Stimulated activated CD4-positive, alpha-beta T cell treated with anti-CD3 and anti-CD28 coated beads, TNF-alpha, amount 100 ng/mL, for 1 hour (primary cell): Measurements from ENCODE around the gene SAE1.
A peak's percentile ranks its signal among the peaks of the same experiment; 100 is the strongest.

Experiments
- DNase-seq, 3 donors: peaks; one replicate each; pipeline ENCODE4 v3.0.0-alpha.2; 2020; ENCODE audit warnings: low read depth in 3 of 3, low spot score in 1 of 3

Gene SAE1

DNA sequence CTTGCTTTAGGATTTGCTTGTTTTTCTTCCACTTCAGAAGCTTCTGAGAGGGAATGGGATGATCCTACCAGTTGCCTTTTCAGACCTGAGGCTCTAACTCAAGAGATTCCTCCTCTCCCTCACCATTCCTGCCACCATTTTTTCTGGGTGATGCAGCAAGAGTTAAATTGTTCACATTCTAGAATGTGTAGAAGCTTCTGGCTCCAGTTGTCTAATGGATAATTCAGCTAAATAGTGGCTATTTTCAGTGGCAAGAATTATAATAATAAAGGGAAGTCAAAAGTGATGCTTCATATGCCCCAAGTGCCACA, 79.5 kb downstream of the SAE1 start:
- DNase-seq, result no peak

DNA sequence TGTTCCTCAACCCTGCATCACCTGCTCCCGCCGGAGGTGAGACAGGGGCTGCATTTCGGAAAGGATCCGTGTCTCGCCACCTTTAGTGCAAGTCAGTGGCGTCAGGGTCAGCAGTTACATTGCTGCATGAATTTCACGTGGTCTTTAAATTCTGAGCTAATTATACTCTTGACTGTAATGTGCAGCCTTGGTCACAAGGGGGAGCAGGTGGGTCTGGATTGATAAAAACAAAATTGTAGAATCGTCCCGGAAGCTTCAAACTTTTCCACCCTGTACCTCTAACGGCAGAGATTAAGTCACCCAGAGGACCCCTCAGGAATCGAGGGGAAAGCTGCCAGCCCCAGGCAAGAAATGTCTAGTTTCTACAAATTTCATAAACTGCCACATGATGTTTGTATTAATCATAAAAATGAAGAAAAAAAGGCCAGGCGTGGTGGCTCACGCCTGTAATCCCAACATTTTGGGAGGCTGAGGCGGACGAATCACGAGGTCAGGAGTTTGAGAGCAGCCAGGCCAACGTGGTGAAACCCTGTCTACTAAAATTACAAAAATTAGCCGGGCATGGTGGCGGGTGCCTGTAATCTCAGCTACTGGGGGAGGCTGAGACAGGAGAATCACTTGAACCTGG, 80.2 kb downstream of the SAE1 start:
- DNase-seq, result peak; percentile 54 to 65 (median 63)

DNA sequence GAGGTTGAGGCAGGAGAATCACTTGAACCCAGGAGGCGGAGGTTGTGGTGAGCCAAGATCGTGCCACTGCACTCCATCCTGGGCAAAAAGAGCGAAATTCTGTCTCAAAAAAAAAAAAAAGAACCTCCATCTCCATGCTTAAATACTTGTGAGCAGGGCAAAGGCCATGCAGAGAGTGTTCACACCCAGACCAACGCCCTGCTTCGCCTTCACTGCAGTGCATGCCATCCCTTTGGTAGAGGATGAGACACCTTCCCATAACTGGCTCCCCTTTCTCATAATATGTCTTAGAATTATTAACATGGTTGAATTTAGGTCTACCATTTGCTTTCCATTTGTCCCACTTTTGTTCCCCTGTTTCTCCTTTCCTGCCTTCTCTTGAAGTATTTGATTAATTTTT, 84.9 kb downstream of the SAE1 start:
- no peak for DNase-seq

DNA sequence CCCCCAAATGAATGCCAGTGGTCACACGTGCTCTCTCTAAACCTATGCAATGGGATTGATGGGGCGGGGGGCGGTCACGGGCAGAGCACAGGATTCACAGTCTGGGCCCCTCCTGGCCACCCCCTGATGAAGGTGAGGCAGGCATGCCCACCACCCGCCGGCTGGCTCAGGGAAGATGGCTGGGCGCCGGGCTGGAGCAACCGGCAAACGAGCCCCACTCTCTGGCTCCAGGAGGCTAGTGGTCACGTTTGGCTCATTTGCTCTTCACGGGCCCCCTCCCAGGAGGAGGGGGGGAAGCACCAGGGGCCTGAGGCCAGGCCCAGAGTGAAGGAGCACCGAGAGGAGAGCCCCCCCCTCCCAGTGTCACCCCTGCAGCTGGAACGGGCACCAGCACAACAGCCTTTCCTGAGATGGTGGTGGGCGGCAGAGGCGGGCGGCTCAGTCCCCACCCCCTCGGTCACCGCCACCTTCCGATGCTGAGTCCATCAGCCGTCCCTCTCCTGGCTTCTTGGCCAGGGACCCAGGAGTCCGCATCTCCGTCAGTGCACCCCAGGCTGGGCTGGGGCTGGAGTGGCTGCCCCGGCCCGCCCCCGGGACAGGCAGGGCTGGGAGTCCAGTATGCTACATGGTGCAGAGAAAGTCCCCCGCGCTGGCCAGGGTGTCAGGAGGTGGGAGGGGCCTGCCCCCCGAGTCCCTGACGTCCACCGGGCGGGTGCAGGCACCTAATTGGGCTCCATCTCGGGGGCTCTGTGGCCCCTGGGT, 90.6 kb downstream of the SAE1 start:
- DNase-seq, result no peak

DNA sequence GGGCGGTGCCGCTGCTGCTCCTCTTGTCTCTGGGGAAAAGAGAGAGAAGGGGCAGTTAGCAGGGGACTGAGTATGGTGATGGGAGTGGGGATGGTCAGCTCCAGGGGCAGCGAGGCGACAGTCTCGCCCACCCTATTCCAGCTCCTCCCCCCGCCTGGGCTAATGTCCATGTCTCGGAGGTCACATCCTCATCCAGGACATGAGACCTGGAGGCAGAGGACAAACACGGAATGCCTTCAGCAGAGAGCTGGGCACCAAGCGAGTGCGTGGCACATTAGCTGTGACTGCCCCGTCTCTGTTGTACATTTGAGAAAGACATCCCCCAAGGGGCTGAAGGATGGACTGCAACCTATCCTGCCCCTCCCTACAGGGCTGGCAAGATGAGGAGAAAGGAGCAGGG, 91.3 kb downstream of the SAE1 start:
- DNase-seq, result no peak

DNA sequence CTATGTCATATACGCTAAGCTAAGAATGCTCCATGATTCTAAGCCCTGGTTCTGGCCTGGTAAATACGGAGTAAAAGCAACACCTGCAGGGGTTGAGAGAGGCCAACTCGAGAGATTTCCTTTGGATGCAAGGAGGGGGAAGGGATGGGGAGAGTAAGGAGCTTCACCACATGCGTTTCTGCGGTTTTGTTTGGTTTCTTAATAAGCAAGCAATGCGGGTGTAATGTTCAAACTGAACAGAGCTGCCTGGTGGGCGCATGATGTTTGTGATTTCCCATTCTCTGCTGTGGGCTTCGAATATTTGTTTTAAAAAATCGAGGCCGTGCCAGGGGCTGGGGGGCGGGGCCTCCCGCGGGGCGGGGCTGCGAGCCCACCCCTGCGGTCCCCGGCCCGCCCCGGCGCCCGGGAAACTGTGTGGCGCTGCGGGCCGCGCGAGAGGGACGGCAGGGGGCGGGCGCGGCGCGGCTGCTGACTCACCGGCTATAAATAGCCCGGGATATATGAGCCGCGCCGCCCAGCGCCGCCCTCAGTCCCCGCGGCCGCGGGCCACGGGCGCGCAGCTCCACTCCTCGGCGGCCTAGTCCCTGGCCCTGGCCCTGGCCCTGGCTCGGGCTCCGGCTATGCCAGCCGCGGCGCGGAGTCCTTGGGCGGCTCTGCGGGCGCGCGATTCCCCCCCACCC, 95.3 kb downstream of the SAE1 start:
- peak; percentile 76 to 85 (median 76) for DNase-seq

DNA sequence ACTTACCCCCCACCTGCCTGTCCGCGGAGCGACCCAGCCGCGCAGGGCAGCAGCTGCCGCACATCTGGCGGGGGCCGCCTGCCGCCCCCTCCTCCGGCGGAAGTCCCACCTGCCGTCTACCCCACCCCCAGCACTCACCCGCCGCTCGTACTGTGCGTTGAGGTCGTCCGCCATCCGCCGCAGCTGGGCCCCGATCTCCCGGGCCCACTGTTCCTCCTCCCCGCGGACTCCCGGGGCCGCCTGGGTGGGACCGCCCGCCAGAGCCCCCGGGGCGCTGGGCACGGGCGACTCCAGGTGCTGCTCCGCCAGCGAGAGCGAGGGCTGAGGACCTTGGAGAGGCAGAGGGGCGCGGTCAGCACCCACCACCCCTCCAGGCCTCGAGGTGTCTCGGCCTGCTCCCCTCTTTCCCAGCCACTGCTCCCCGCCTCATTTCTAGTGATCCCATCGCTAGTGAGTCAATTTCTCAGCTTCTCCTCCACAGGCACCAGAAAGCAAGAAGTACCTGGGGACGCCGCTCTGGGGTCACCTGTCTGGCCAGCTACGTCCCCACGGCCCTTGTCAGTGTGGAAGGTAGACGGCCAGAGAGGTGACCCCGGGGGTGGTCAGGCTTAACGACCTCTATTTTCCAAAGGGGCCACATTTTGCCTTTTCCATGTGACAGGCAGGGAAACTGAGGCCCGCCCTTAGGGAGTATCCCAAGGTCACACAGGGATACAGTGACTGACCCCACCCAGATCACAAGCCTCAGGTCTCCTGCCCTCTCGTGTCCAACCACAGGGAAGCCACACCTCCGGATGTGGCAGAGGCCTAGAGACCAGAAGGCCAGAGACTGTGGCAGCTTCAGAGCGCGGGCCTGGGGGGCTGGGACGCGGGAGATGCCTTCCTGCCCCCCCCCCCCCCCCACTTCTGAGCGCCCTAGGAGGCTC, 96.1 kb downstream of the SAE1 start:
- DNase-seq, result no peak

DNA sequence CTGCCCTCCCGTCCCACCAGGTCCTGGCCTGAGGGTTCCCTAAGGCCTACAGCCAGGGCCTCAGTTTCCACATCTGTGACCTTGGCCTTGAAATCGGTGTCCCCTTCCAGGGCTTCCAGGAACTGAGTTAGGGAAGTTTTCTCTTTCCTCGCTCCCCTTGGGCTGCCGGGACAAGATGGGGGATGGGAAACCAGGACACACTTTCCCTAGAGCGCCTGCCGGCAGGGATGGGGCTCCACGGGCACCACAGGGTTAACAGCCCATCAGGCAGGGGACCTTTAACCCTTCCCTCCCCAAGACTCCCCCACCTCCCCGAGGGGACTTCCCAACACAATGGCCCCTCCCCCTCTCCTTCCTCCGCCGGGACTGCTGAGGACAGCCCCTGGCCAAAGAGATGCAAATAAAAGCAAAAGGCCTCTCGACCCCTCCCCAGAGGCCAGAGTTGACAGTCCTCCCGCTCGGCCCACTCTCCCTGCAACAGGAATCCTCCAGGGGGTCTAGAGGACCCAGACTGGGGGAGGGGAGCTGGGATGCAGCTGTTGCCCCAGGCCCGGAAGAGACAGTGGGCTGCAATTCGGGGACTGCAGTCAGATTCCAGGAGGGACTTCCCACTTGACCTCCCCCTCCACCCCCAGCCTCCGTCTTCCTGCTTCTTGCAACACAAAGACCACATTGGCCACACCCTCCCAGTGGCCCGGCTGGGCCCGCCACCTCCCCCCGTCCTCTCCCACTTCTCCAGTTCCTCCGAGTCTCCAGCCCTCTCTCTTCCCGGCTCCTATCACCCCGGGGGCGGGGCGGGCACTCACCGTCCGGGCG, 96.9 kb downstream of the SAE1 start:
- DNase-seq, result no peak

DNA sequence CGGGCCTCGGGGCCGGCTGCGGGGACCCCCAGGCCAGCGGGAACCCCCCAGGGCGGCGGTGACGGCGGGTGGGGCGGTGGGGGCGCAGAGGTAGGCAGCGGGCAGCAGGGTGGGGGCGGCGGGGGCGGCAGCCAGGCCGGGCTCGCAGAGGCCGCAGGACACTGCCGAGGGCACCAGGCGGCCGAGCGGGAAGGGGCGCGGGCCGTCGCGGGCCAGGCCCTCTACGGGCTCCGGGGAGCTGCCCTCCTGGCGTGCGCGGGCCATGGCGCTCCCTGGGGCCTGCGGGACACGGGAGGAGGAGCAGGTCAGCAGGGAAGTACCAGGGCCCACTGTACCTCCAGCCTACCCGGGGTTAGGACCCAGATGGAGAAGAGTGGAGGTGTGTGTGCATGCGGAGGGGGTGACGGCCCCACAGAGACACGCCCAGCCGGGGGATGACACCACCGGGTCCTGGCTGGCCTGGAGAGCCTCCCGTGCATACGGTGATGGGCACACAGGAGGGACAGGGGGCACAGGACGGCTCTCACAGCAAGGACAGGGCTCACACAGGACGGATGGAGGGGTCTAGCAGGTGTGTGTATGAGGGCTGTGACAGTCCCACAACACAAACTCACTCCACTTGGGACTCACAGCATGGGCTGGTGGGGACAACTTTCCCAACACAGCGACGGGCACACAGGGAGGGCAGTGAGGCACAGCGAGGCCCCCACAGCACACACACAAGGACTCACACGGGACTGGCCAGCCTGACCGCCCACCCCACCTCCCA, 97.7 kb downstream of the SAE1 start:
- no peak for DNase-seq

DNA sequence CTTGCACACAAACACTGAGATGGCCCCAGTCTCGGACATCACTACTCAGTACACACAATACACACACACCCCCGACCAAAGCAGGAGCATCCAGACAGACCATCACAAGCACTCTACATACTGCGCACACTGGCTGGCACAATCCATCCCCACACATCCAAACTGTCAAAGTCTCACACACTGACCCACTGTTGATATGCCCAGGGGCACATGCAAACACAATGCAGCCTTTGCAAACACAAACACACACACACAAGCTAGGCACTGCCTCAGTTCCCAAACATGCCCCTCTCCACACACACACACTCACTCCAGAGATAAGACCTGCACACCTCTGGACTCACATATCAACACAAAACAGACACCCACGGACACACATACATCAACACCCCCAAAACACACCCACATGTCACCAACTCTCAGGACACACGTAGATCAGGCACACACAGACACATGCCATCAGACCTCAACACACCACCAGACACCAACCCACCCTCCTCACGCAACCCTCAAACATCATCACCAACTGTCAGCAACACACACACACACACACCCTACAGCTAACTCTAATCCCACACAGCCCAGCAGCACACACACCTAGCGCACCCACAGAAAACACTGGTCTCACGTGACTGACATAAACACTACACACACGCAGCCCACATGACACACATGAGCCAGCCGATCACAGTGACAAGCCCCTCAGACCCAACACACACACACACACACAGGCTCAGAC, 98.5 kb downstream of the SAE1 start:
- DNase-seq, result no peak

DNA sequence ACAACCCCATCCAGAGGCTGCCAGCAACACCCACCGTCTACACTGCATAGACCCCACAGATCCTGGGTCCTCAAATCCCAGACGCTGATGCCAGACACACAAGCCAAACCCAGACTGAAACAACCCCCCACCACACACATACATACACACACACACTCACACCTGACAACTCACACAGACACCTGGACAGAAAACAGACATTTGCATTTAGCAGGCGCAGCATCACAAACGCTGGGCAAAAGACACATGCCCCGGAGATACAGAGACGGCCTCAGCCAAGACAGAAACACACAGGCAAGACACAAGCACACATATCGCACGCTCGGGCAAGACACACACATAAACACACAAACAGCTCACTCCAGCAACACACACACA, 99.0 kb downstream of the SAE1 start:
- DNase-seq, result no peak

DNA sequence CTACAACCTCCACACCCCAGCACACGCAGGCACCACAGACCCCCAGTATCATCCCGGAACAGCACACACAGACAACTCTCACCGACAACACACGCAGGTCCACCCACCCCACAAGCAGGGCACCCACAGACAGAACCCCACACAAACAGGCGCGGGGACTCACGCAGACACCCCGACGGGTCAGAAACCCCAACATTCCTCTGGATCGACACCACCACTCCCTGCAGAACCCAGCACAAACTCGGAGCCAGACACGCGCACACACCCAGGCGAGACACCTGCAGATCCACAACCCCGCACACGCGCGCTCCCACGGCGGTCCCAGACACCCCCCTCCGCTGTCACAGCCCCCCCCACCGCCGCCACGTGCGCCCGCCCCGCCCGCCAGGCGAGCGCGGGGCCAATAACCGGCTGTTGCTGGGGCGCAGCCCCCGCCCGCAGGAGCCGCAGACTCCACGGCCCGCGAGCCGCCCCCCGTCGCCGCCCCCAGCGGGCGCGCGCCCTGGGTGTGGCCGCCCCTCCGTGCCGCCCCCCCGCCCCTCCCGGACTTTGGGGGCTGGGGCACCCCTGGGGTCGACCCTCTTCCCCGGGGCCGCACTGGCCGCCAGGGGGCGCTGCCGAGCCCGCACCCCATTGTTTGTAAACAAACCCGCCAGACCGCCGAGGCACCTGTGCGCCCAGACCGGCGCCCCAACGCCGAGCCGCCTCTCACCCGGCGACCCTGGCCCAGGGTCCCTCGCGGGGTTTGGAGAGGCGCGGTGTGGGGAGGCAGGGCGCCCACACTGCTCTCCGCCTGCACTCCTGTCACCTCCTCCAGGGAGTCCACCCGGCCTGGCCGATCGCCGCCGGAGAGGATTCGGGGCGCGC, 99.7 kb downstream of the SAE1 start:
- DNase-seq, result peak; percentile 59 to 74 (median 60)

DNA sequence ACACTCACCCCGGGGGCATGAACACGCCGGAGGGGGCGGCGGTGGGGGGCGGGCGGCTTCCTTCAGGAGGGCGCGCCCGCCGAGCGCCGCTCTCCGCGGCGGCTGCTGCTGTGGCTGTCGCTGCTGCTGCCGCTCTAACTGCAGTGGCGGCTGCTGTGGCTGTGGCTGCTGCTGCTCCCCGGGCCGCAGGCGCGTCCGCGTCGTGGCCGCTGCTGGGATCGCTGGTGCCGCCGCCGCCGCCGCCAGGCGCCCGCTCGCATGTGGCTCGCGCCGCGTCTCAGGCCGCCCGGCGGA, 100.2 kb downstream of the SAE1 start, which contains the start of gene BBC3:
BBC3 (minus strand) TSS at position 279 of the 294 bp plus-strand sequence. CDS start 2,768 bp downstream, outside the sequence.
- no peak for DNase-seq

DNA sequence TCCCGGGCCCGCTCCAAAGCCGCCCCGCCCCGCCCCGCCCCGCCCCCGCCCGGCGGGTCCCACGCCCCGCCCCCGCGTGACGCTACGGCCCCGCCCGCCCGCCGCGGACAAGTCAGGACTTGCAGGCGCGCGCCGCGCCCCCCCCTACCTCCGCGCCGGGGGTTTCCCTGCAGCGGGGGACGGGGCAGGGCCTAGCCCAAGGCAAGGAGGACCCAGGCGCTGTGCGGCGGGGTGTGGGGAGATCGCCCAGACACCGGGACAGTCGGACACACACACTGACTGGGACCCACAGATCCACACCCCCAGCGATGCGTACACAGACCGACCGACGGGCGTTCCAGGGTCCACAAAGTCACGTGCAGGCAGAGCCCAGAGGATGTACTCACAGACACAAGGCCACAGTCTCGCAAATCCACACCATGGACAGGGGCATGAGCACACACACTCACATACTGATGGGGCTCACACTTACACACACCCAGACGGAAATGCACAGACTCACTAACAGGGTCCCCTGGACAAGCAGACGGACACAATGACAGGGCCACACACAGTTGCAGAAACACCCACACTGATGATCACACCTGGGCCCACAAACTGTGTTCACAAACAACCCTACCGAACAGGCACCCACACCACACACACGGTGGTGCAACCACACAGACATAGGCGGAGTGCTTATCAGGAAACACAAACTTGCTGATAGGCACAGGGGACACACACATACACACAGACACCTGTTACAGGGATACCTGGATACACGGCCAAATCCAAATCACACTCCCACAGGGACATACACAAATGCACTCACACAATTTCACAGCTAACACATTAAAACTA, 100.8 kb downstream of the SAE1 start:
- peak; percentile 85 to 88 (median 85) for DNase-seq

DNA sequence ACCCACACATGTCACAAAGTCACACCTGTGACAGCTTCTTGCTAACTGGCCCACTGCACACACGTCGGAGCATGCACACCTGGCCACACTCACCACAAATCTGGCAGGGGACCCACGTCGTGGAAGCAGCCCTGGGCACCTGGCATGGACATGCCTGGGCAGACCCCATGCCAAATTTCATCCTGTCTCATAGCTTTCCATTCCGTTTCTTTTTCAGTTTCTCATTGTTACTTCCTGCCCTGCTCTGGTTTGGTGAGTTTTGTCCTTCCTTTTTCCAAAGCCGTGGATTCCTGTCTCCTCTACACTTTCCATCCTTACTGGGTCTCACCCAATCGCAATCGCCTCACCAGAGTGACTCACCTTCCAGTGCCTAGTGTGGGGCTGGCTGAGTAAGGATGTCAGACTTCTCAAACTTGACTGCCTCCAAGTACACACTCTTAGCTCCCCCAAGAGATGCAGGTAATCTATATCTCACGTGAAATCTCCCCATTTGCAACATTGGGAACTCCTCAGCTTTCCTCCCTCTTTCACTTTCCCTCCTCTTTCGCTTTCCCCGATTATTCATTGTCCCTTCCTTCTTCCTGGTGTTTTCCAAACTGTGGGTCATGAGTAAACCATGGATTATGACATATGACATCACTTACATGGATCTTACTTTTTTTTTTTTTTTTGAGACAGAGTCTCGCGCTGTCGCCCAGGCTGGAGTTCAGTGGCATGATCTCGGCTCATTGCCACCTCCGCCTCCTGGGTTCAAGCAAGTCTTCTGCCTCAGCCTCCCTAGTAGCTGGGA, 102.0 kb downstream of the SAE1 start:
- DNase-seq, result no peak

DNA sequence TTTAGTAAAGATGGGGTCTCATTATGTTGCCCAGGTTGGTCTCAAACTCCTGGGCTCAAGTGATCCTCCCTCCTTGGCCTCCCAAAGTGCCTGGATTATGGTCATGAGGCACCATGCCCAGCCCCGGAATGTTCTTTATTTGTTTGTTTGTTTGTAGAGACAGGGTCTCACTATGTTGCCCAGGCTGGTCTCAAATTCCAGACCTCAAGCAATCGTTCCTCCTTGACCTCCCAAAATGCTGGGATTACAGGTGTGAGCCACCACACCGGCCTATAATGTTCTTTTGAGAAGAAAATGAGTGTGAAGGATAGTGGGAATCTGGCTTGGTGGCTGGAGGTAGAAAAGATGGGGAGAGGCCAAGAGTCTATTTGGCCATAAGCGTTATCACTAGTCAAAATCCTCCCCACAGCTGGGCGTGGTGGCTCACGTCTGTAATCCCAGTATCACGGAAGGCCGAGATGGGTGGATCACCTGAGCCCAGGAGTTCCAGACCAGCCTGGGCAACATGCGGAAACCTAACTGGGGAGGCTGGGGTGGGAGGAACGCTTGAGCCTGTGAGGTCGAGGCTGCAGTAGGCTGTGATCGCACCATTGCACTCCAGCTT, 105.5 kb downstream of the SAE1 start:
- DNase-seq, result no peak
